Neuronal stem cell (in vitro differentiated cells): Measurements from ENCODE around the gene CNPY1.

Source experiments
- DNase-seq: peaks from one replicate; pipeline ENCODE4 v3.0.0-alpha.2; 2013; ENCODE audit warnings: low spot score
- H2AFZ ChIP-seq: one replicate; pipeline ENCODE4 v1.6.1; 2013; ENCODE audit warnings: mild to moderate bottlenecking, low read length, inconsistent platforms
- H2AK5ac ChIP-seq: 2 replicates; pipeline ENCODE4 v1.6.1; 2013; ENCODE audit warnings: low read depth, mild to moderate bottlenecking, inconsistent platforms, low read length, moderate library complexity, mixed read lengths
- H2BK120ac ChIP-seq: 2 replicates; pipeline ENCODE4 v1.6.1; 2013; ENCODE audit warnings: low read depth, mild to moderate bottlenecking, inconsistent platforms, low read length, moderate library complexity, mixed read lengths
- H2BK12ac ChIP-seq: one replicate; pipeline ENCODE4 v1.6.1; 2013; ENCODE audit warnings: low read length, inconsistent platforms
- H2BK15ac ChIP-seq: 2 replicates; pipeline ENCODE4 v1.6.1; 2013; ENCODE audit warnings: mild to moderate bottlenecking, low read length, inconsistent platforms, mixed read lengths
- H2BK5ac ChIP-seq: one replicate; pipeline ENCODE4 v1.6.1; 2013; ENCODE audit warnings: inconsistent platforms, mild to moderate bottlenecking, low read length, moderate library complexity
- H3K14ac ChIP-seq: one replicate; pipeline ENCODE4 v1.6.1; 2013; ENCODE audit warnings: low read length, inconsistent platforms
- H3K18ac ChIP-seq: 2 replicates; pipeline ENCODE4 v1.6.1; 2013; ENCODE audit warnings: low read length, inconsistent platforms
- H3K23ac ChIP-seq: 2 replicates; pipeline ENCODE4 v1.6.1; 2013; ENCODE audit warnings: low read depth, mild to moderate bottlenecking, mixed read lengths, low read length, inconsistent platforms; ENCODE audit not compliant: poor library complexity
- H3K27ac ChIP-seq: replicated peaks from 3 replicates; pipeline ENCODE4 v1.5.1; 2013; ENCODE audit warnings: low read length, inconsistent platforms
- H3K27me3 ChIP-seq, 3 experiments: 2 replicates each; pipeline ENCODE4 v1.6.1; 2013; ENCODE audit warnings: low read length in 3 of 3, mild to moderate bottlenecking in 2 of 3, inconsistent platforms in 1 of 3, low read depth in 1 of 3, mixed read lengths in 1 of 3, moderate library complexity in 1 of 3; ENCODE audit not compliant: control insufficient read depth in 3 of 3, insufficient read depth in 3 of 3
- H3K36me3 ChIP-seq, 2 donors: replicated peaks in 1 of 2; 2 replicates each; pipeline ENCODE4 v1.6.1; 2013; ENCODE audit warnings: low read length in 2 of 2; ENCODE audit not compliant: control insufficient read depth in 2 of 2, insufficient read depth in 2 of 2
- H3K4ac ChIP-seq: 2 replicates; pipeline ENCODE4 v1.6.1; 2013; ENCODE audit warnings: inconsistent platforms, mild to moderate bottlenecking, low read length, moderate library complexity
- H3K4me1 ChIP-seq, 2 donors: 1 replicate in 1 of 2; 2 replicates in 1 of 2; pipeline ENCODE4 v1.6.1; 2013; ENCODE audit warnings: low read length in 2 of 2, low read depth in 1 of 2; ENCODE audit not compliant: control insufficient read depth in 2 of 2, insufficient read depth in 1 of 2
- H3K4me2 ChIP-seq: one replicate; pipeline ENCODE4 v1.6.1; 2013; ENCODE audit warnings: mild to moderate bottlenecking, low read length, inconsistent platforms; ENCODE audit not compliant: insufficient read depth, poor library complexity, severe bottlenecking
- H3K4me3 ChIP-seq, 2 donors: 2 replicates each; pipeline ENCODE4 v1.5.1; 2013; ENCODE audit warnings: low read length in 2 of 2, mild to moderate bottlenecking in 2 of 2, inconsistent platforms in 1 of 2, moderate library complexity in 1 of 2
- H3K79me1 ChIP-seq: one replicate; pipeline ENCODE4 v1.6.1; 2013; ENCODE audit warnings: low read depth, mild to moderate bottlenecking, inconsistent platforms, low read length, moderate library complexity
- H3K9ac ChIP-seq: one replicate; pipeline ENCODE4 v1.6.1; 2013; ENCODE audit warnings: mild to moderate bottlenecking, low read depth, low read length, inconsistent platforms; ENCODE audit not compliant: poor library complexity
- H3K9me3 ChIP-seq, 2 donors: replicated peaks in 1 of 2; 2 replicates each; pipeline versions ENCODE3 to v1.6.1; 2013; ENCODE audit warnings: low read length in 2 of 2, mild to moderate bottlenecking in 2 of 2, inconsistent platforms in 1 of 2, low read depth in 1 of 2, mixed read lengths in 1 of 2, moderate library complexity in 1 of 2; ENCODE audit not compliant: control insufficient read depth in 2 of 2, insufficient read depth in 1 of 2
- H4K8ac ChIP-seq: one replicate; pipeline ENCODE4 v1.6.1; 2013; ENCODE audit warnings: low read depth, mild to moderate bottlenecking, inconsistent platforms, low read length, moderate library complexity
- H4K91ac ChIP-seq: one replicate; pipeline ENCODE4 v1.6.1; 2013; ENCODE audit warnings: low read length, low read depth, mild to moderate bottlenecking, inconsistent platforms; ENCODE audit not compliant: poor library complexity
- WGBS, 2 donors: extraction: QIAGEN DNeasy Blood & Tissue Kit; methylation state at CpG; one replicate each; pipeline ENCODE4 v1.1.7; 2013; ENCODE audit warnings: missing lambda C conversion rate in 2 of 2, mixed read lengths in 1 of 2; ENCODE audit not compliant: insufficient read length in 2 of 2, insufficient replicate concordance in 1 of 2; ENCODE audit errors: extremely low coverage in 2 of 2; 5-methylcytosine and 5-hydroxymethylcytosine counted together

The CNPY1 gene

DNA sequence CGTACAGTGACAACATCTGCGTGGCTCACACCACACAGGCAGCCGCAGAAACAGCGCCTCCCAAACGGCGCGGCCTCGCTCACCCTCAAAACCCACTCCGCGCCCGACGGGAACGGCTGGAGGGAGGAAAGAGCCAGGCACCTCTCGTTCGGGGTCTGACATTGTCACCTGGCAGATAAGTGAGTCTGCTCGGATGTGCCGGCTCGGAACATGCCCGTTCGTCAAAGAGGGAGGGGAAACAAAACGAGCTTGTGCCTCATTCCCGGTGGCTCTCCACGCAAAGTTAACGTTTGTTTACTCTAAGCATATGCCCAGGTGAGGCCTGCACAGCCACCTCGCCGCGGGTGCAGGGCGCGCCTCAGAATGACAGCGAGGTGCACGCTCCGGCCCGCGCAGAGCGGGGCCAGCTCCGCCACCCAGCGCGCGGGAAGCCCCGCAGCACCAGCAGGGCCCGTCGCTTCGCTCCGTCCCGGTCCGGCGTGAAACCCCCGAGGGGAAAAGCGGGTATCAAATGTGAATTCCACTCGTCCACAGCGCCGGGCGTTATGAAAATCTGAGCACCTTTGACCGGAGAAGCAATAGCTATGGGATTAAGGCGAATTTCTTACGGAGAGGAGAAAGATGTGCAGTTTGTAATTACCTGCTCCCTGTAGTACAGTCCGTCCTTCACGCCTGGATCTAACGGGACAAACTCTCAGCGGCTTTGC is 13.1 kb downstream of the CNPY1 start:
- H3K79me1 ChIP-seq: no peaks in the 10 kb centered on the region
- H3K23ac ChIP-seq: peak overlapping the region; percentile 87
- peaks cover 16 to 33% of the 10 kb centered on the region in 2 donors for H3K4me1 ChIP-seq
- peaks cover 0 to 3% of the 10 kb centered on the region in 2 donors for H3K36me3 ChIP-seq
- no peak overlapping the region for H2BK5ac ChIP-seq
- WGBS, 2 donors: no CpG with 5 or more reads among the region's 60 CpGs
- peak overlapping the region; percentile 79 for H3K4me2 ChIP-seq
- no peak overlapping the region for H4K91ac ChIP-seq
- H3K9ac ChIP-seq: peak overlapping the region; percentile 85
- peak overlapping the region; percentile 62 for H3K18ac ChIP-seq
- H3K9me3 ChIP-seq: peaks cover 0 to 1% of the 10 kb centered on the region in 2 donors
- no peak overlapping the region for H2BK15ac ChIP-seq
- peaks cover 8 to 54% (median 9%) of the 10 kb centered on the region in 3 experiments for H3K27me3 ChIP-seq
- no peak overlapping the region for H2BK12ac ChIP-seq
- peak overlapping the region; percentile 69 to 81 for H3K4me3 ChIP-seq
- H4K8ac ChIP-seq: no peak overlapping the region
- H3K27ac ChIP-seq: no peak overlapping the region
- peak overlapping the region; percentile 91 for H2AFZ ChIP-seq
- H3K4ac ChIP-seq: no peak overlapping the region
- H3K14ac ChIP-seq: no peak overlapping the region
- peak; percentile 18 for DNase-seq
- H2AK5ac ChIP-seq: no peak overlapping the region
- no peak overlapping the region for H2BK120ac ChIP-seq

DNA sequence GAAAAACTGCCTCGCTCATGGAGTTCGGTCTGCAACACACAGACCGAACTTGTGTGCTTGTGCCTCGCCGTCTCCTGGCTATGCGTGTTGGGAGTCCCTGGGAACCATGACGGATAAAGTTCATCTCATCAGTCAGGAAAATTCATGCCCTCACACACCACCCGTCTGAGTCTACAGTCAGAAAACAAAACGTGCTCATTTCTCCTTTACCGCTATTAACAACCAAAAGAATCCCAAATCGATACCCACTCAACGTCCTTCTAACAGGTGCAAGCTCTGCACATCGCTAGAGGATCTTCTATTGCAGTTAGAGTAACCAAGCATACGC is 13.6 kb downstream of the CNPY1 start:
- no peak for DNase-seq
- no CpG with 5 or more reads among the region's 14 CpGs for whole genome bisulfite sequencing, 2 donors
- no peak overlapping the region for H3K27ac ChIP-seq

DNA sequence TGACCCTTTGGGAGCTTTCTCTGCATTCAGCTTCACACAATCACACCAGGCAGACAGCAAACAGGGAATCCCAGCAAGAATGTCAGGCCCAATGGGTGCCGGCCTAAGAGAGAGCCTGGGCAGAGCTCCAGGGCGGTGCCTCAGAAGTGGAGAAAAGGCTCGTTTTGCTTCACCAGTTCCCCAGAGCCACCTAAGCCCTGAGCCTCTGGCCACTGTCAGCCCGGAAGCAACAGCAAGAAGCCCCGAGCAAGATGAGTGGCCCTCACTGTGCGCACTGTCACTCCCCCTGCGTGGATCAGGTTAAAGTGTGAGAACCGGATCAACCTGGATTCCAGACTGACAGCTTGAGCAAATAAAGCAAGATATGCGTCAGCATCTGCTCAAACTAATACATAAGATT is 14.7 kb downstream of the CNPY1 start:
- H2AFZ ChIP-seq: peak overlapping the region; percentile 74
- peaks cover 8 to 54% (median 9%) of the 10 kb centered on the region in 3 experiments for H3K27me3 ChIP-seq
- no peak overlapping the region for H3K18ac ChIP-seq
- WGBS, 2 donors: no CpG with 5 or more reads among the region's 9 CpGs
- H3K4ac ChIP-seq: no peak overlapping the region
- H3K14ac ChIP-seq: no peak overlapping the region
- H2BK5ac ChIP-seq: no peak overlapping the region
- H2AK5ac ChIP-seq: no peak overlapping the region
- H3K23ac ChIP-seq: no peak overlapping the region
- DNase-seq: no peak
- no peak overlapping the region for H2BK120ac ChIP-seq
- no peak overlapping the region for H3K4me2 ChIP-seq
- H2BK15ac ChIP-seq: no peak overlapping the region
- no peak overlapping the region for H4K91ac ChIP-seq
- H4K8ac ChIP-seq: no peak overlapping the region
- H3K9me3 ChIP-seq: peaks cover 0 to 1% of the 10 kb centered on the region in 2 donors
- no peak overlapping the region for H2BK12ac ChIP-seq
- no peak overlapping the region for H3K27ac ChIP-seq
- peaks cover 13 to 27% of the 10 kb centered on the region in 2 donors for H3K4me1 ChIP-seq
- H3K4me3 ChIP-seq: peak overlapping the region in 1 of 2 donors; percentile 14
- H3K36me3 ChIP-seq: peaks cover 0 to 3% of the 10 kb centered on the region in 2 donors
- no peaks in the 10 kb centered on the region for H3K79me1 ChIP-seq
- no peak overlapping the region for H3K9ac ChIP-seq

More for the DNA sequence above, 13.6 kb downstream of the CNPY1 start:
- no peak overlapping the region for H3K14ac ChIP-seq
- H2BK120ac ChIP-seq: no peak overlapping the region
- no peak overlapping the region for H3K18ac ChIP-seq
- no peaks in the 10 kb centered on the region for H3K79me1 ChIP-seq
- H3K36me3 ChIP-seq: peaks cover 0 to 3% of the 10 kb centered on the region in 2 donors
- peak overlapping the region; percentile 69 to 81 for H3K4me3 ChIP-seq
- no peak overlapping the region for H2AK5ac ChIP-seq
- no peak overlapping the region for H2BK12ac ChIP-seq
- peaks cover 0 to 1% of the 10 kb centered on the region in 2 donors for H3K9me3 ChIP-seq
- H3K9ac ChIP-seq: peak overlapping the region; percentile 66
- H3K4me1 ChIP-seq: peaks cover 13 to 28% of the 10 kb centered on the region in 2 donors
- H2AFZ ChIP-seq: peak overlapping the region; percentile 91
- no peak overlapping the region for H3K4me2 ChIP-seq
- no peak overlapping the region for H2BK5ac ChIP-seq
- H4K91ac ChIP-seq: no peak overlapping the region
- no peak overlapping the region for H4K8ac ChIP-seq
- H2BK15ac ChIP-seq: no peak overlapping the region
- peaks cover 8 to 54% (median 9%) of the 10 kb centered on the region in 3 experiments for H3K27me3 ChIP-seq
- no peak overlapping the region for H3K4ac ChIP-seq
- H3K23ac ChIP-seq: peak overlapping the region; percentile 87

DNA sequence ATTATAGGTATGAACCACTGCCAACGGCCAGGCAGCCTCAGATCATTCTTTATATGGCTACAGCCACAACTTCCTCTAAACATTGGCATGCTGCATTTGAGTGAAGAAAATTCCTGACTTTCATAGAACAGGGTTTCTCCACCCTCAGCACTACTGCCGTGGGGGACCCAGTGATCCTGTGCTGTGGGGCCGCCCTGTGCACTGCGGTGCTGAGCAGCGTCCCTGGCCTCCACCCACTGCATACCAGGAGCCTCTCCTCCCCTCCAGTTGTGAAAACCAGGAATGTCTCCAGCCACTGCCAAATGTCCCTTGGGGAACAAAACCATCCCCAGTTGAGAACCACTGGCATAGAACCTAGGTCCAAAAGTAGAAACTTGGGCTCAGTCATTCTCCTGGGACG is 15.8 kb downstream of the CNPY1 start:
- H3K36me3 ChIP-seq: peaks cover 0 to 3% of the 10 kb centered on the region in 2 donors
- H3K9ac ChIP-seq: no peak overlapping the region
- H3K27ac ChIP-seq: no peak overlapping the region
- H4K91ac ChIP-seq: no peak overlapping the region
- no peak overlapping the region for H4K8ac ChIP-seq
- DNase-seq: no peak
- H3K4me1 ChIP-seq: peaks cover 13 to 27% of the 10 kb centered on the region in 2 donors
- no peak overlapping the region for H3K23ac ChIP-seq
- no peak overlapping the region for H2BK12ac ChIP-seq
- no peak overlapping the region for H2BK15ac ChIP-seq
- no peak overlapping the region for H3K14ac ChIP-seq
- H2AFZ ChIP-seq: no peak overlapping the region
- no peak overlapping the region for H3K4me3 ChIP-seq
- WGBS, 2 donors: no CpG with 5 or more reads among the region's 6 CpGs
- H2BK5ac ChIP-seq: no peak overlapping the region
- no peak overlapping the region for H3K4ac ChIP-seq
- no peak overlapping the region for H3K4me2 ChIP-seq
- no peak overlapping the region for H2AK5ac ChIP-seq
- H3K27me3 ChIP-seq: peaks cover 8 to 53% (median 9%) of the 10 kb centered on the region in 3 experiments
- H3K18ac ChIP-seq: peak overlapping the region; percentile 77
- peaks cover 0 to 1% of the 10 kb centered on the region in 2 donors for H3K9me3 ChIP-seq
- no peaks in the 10 kb centered on the region for H3K79me1 ChIP-seq
- no peak overlapping the region for H2BK120ac ChIP-seq
